Measurements from ENCODE around the gene TRIM4. TPM values are rescaled to one million over a fixed set of nuclear protein-coding genes. Genes with fewer than 3 reads are reported as not detected.

TRIM4 gene
- total RNA-seq, 1 experiment from 2014 or later = 6.9 TPM

- H3K4me3 Mint-ChIP-seq = no peak overlapping the region
- H3K27me3 Mint-ChIP-seq (ENCODE audit: low read depth) = peaks cover 11% of the 10 kb centered on the region
- no peak overlapping the region for H2AFZ ChIP-seq (ENCODE audit: low read length)
- H3K4me1 ChIP-seq (ENCODE audit: insufficient read depth, low read length) = no peaks in the 10 kb centered on the region
- no peak for TF ChIP-seq CTCF (conservative IDR thresholded peaks at IDR 0.05)
- H4K91ac ChIP-seq (ENCODE audit: insufficient read length, low read depth, low read length) = no peak overlapping the region
- H3K27ac ChIP-seq (ENCODE audit: insufficient read length, low read depth, low read length) = no peak overlapping the region
- peaks cover 0 to 3% (median 0%) of the 10 kb centered on the region in 3 experiments; a peak in 2 of 7 replicates for H3K36me3 Mint-ChIP-seq (ENCODE audit: insufficient read depth in 1 of 3, low read depth in 3 of 3)
- H3K9me3 ChIP-seq (ENCODE audit: control insufficient read depth, low read depth, low read length) = no peaks in the 10 kb centered on the region
- no peak overlapping the region for H3K4me2 ChIP-seq (ENCODE audit: insufficient read depth, insufficient read length, low read length)
- H3K14ac ChIP-seq (ENCODE audit: insufficient read depth, low read length) = no peak overlapping the region
- H2AK5ac ChIP-seq (ENCODE audit: insufficient read length, low read length) = no peak overlapping the region
- no peak overlapping the region for H3K9ac ChIP-seq (ENCODE audit: extremely low read depth, insufficient read length, low read length)
- H3K27me3 ChIP-seq (ENCODE audit: insufficient read depth, low read length) = no peaks in the 10 kb centered on the region; the same call in 1 of the 2 replicates
- H3K79me1 ChIP-seq (ENCODE audit: insufficient read depth, low read depth, low read length, poor library complexity, severe bottlenecking) = no peaks in the 10 kb centered on the region
- no peak overlapping the region for H2BK5ac ChIP-seq (ENCODE audit: insufficient read length, low read length)
- H3K18ac ChIP-seq (ENCODE audit: insufficient read length, low read depth, low read length) = no peak overlapping the region
- no peaks in the 10 kb centered on the region for H3K4me1 Mint-ChIP-seq
- H2BK20ac ChIP-seq (ENCODE audit: low read depth, low read length, poor library complexity, severe bottlenecking) = no peak overlapping the region
- no peak overlapping the region for H3K4ac ChIP-seq (ENCODE audit: low read depth, low read length)
- no peak overlapping the region for H4K5ac ChIP-seq (ENCODE audit: insufficient read length, low read depth, low read length)
- H4K20me1 ChIP-seq (ENCODE audit: control insufficient read depth, insufficient read depth, insufficient read length) = no peaks in the 10 kb centered on the region
- no peak overlapping the region for H4K8ac ChIP-seq (replicated peaks; ENCODE audit: insufficient read length, low read depth, low read length)
- H3K27ac Mint-ChIP-seq = no peak overlapping the region
- peaks cover 9 to 12% of the 10 kb centered on the region in 2 experiments; a peak in 3 of 5 replicates for H3K9me3 Mint-ChIP-seq
- no peaks in the 10 kb centered on the region for H3K79me2 ChIP-seq (ENCODE audit: insufficient read depth, low read length)
- H3K23ac ChIP-seq (ENCODE audit: insufficient read length, low read depth, low read length) = no peak overlapping the region
- no peak overlapping the region for H3T11ph ChIP-seq (ENCODE audit: low read length)
- no peak overlapping the region for H2BK12ac ChIP-seq (ENCODE audit: insufficient read length, low read depth, low read length)
- H2BK120ac ChIP-seq (ENCODE audit: low read depth, low read length, poor library complexity, severe bottlenecking) = no peak overlapping the region
- no peak overlapping the region for H2BK15ac ChIP-seq (ENCODE audit: low read depth, low read length)
- no peak for DNase-seq
- WGBS (ENCODE audit: extremely low coverage, insufficient read length, low lambda C conversion rate) = no CpG with 5 or more reads among the region's 4 CpGs
- H3K56ac ChIP-seq (ENCODE audit: insufficient read length, low read depth, low read length) = no peak overlapping the region
- no peaks in the 10 kb centered on the region for H3K23me2 ChIP-seq (ENCODE audit: insufficient read length, low read depth, low read length, poor library complexity, severe bottlenecking)
Measured at GRCh38 chr7:99881370-99881769, 38.0 kb downstream of the TRIM4 start.
